WERI-Rb-1 (cell line): ENCODE measurements around the gene SLITRK6.
A peak's percentile ranks its signal among the peaks of the same experiment; 100 is the strongest.

Experiments
- DNase-seq: peaks from one replicate; pipeline ENCODE4 v3.0.0-alpha.2; 2020
- H3K27ac ChIP-seq: fragments of 250-450 bp; sonication (Bioruptor Pico); 2 replicates; pipeline ENCODE4 v1.5.1; 2020; ENCODE audit warnings: mild to moderate bottlenecking, moderate library complexity
- H3K27me3 ChIP-seq: fragments of 250-450 bp; sonication (Bioruptor Pico); 2 replicates; pipeline ENCODE4 v1.5.1; 2021; ENCODE audit warnings: mild to moderate bottlenecking, low read depth, moderate library complexity; ENCODE audit not compliant: insufficient read depth, severe bottlenecking
- H3K36me3 ChIP-seq: fragments of 250-450 bp; sonication (Bioruptor Pico); 2 replicates; pipeline ENCODE4 v1.5.1; 2020; ENCODE audit warnings: mild to moderate bottlenecking, moderate library complexity
- H3K4me3 ChIP-seq: 2 replicates; pipeline ENCODE4 v1.5.1; 2011; ENCODE audit warnings: low read depth, mild to moderate bottlenecking, control low read depth, low read length
- H3K9me3 ChIP-seq: fragments of 250-450 bp; sonication (Bioruptor Pico); 2 replicates; pipeline ENCODE4 v1.5.1; 2021; ENCODE audit warnings: mild to moderate bottlenecking, moderate library complexity; ENCODE audit not compliant: severe bottlenecking
- CTCF ChIP-seq: IDR thresholded peaks from 2 replicates; pipeline ENCODE4 v1.5.1; 2011; ENCODE audit warnings: low read depth, mild to moderate bottlenecking, control low read depth, inconsistent platforms, low read length

The SLITRK6 gene

GRCh38 chr13:85799097-85799582 is at the start of gene SLITRK6:
Gene SLITRK6 (minus strand): TSS chr13:85799419. CDS start chr13:85796508, 2,911 bp downstream.
- Histone ChIP-seq H3K36me3 (no peaks in the 10 kb centered on the region), H3K27me3 (no peaks in the 10 kb centered on the region), H3K4me3 (no peak within 1 kb of the TSS), H3K9me3 (no peaks in the 10 kb centered on the region), H3K27ac (no peak within 1 kb of the TSS)
- peak; percentile 53; the same call in 1 of the 2 replicates for TF ChIP-seq CTCF
- peak; percentile 76 for DNase-seq

GRCh38 chr13:85847012-85847411 is 47.8 kb upstream of the SLITRK6 start:
- Histone ChIP-seq H3K36me3 (no peaks in the 10 kb centered on the region), H3K27ac (no peak overlapping the region), H3K9me3 (peaks cover 21% of the 10 kb centered on the region), H3K4me3 (no peak overlapping the region), H3K27me3 (no peaks in the 10 kb centered on the region)
- no peak for DNase-seq
- TF ChIP-seq CTCF = no peak

GRCh38 chr13:85841427-85841826 is 42.2 kb upstream of the SLITRK6 start:
- no peaks in the 10 kb centered on the region for H3K27me3 ChIP-seq
- no peak overlapping the region for H3K27ac ChIP-seq
- no peak for DNase-seq
- no peak overlapping the region for H3K4me3 ChIP-seq
- no peak for TF ChIP-seq CTCF
- H3K9me3 ChIP-seq = no peaks in the 10 kb centered on the region
- H3K36me3 ChIP-seq = no peaks in the 10 kb centered on the region

- Histone ChIP-seq H3K27ac (no peak overlapping the region), H3K4me3 (no peak overlapping the region), H3K36me3 (no peaks in the 10 kb centered on the region), H3K27me3 (no peaks in the 10 kb centered on the region), H3K9me3 (no peaks in the 10 kb centered on the region)
- no peak for DNase-seq
- TF ChIP-seq CTCF = no peak
Observed at GRCh38 chr13:85833921-85834320, 34.7 kb upstream of the SLITRK6 start.

GRCh38 chr13:85828094-85828684 is 29.0 kb upstream of the SLITRK6 start:
- Histone ChIP-seq H3K27me3 (no peaks in the 10 kb centered on the region), H3K9me3 (no peaks in the 10 kb centered on the region), H3K4me3 (no peak overlapping the region), H3K27ac (no peak overlapping the region), H3K36me3 (no peaks in the 10 kb centered on the region)
- DNase-seq = no peak
- TF ChIP-seq CTCF = peak; percentile 36

GRCh38 chr13:85825454-85825853 is 26.2 kb upstream of the SLITRK6 start:
- no peak overlapping the region for H3K27ac ChIP-seq
- no peak for TF ChIP-seq CTCF
- H3K36me3 ChIP-seq = no peaks in the 10 kb centered on the region
- no peaks in the 10 kb centered on the region for H3K9me3 ChIP-seq
- no peak for DNase-seq
- H3K27me3 ChIP-seq = no peaks in the 10 kb centered on the region
- H3K4me3 ChIP-seq = no peak overlapping the region
